ENCODE measurements around the gene EFHC1.

EFHC1 gene

DNA sequence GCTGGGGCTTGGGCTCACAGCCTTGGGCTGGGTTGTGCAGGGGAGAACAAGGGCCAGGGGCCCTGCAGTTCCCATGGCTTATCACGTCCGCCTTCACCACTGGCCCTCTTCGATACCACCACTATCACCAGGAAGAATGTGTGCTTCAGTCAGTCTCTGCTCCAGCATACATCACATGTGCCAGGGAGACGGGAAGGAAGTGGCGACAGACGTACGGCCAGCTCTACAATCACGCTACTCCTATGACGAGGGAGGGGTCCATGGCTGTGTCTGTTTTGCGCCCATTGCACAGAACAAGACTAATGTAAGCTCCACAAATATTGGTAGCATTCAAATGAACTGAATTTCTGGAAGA is 84.6 kb downstream of the EFHC1 start:
- peak in 2 of 3 experiments; percentile 60 to 78 for DNase-seq

DNA sequence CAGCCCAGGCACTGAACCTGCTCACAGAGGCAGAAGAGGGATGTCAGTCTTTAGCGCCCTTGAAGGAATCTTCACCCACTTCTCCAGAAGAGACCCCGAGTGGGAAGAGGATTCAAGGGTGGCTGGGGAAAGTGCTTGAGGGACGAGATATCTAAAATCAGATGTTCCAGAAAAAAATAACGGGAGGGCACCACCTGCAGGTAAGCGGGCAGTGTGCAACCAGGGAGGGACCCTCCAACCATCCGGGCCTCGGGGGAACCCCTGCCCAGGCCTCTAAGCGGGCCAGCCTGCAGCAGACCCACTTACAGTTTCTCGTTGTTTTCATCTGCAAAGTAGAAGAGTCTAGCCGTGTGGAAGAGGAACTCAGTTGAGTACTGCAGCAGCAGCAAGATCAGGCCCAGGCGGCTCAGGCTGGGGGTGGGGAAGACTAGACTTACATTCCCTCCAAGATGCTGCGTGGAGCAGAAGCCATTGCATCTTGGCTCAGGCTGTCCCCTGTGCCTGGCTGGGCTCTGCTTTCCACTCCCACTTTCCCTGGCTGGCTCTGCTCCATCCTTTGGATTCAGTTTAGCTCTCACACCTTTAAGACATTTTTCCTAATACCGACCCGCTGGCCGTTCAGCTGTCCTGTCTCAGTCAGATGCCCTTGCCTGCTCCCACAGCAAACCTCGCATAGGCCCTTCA is 85.7 kb downstream of the EFHC1 start:
- DNase-seq = no peak

DNA sequence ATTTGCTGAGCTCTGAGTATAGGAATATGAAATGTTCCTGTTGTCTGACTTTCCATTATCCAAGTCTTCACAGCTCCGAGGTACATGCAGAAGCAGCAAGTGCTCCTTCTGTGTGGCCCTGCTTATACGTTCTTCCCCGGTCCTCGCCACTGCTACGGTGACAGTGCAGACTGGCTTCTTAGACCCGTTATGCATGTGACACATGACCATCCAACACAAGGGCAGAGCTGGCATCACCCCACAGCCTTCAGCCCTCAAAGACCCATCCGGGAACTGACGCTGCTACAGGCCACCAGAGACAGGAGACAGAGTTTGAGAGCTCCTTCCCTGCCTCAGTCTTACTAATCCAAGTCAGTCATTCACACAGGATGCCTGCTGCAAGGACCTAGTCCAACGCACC is 86.3 kb downstream of the EFHC1 start:
- no peak for DNase-seq

DNA sequence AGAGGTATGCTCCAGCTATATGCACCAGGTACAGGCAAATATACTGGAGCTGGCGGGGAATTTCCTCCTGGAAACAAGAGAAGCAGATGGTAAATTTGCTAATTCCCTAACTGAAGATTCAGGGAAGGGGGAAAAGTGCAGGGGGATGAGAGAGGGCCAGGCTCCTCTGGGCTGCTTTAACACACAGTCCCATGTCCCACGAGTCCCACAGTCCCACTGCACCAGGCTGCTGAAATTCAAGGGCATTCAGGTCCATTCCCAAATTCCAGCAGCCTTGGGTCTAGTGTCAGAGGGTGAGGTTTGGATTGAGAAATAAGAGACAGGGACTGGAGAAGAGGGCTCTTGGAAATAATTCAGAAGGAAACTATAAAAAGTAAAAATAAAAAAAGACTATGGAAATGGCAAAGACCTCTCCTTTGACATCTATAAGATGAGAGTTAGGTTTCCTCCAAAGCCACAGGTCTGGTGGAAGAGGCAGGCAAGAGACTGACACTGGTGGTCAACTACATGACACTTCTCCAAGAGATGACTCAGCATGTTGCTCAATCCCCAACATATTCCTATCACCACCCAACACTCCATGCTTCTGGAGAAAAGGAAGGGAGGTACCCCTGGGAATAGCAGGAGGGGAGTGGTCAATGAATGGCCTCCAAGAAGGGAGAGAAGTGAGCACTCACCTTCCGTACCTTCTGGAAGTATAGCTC is 87.6 kb downstream of the EFHC1 start:
- DNase-seq = no peak

DNA sequence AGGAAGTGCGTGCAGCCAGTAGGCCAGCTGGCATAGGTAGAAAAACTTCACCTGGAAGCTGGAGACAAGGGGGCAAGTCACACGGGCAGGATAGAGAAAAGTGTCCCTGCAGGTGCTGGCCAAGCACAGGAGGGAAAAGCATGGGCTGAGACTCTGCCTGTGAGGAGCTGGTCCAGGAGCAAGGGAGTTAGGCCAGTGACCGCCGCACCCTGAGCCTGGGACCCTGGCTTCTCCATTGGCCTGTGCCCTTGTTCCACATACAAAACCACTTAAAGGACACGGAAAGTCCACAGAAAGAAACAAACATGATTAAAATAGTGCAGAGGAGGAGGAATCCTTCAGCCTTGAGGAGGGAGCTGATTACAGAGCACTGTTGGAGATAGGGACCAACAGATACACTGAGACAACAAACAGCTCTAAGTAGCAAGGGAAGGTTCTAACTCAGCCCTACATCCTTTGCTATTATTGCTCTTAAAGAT is 88.2 kb downstream of the EFHC1 start:
- no peak for DNase-seq

DNA sequence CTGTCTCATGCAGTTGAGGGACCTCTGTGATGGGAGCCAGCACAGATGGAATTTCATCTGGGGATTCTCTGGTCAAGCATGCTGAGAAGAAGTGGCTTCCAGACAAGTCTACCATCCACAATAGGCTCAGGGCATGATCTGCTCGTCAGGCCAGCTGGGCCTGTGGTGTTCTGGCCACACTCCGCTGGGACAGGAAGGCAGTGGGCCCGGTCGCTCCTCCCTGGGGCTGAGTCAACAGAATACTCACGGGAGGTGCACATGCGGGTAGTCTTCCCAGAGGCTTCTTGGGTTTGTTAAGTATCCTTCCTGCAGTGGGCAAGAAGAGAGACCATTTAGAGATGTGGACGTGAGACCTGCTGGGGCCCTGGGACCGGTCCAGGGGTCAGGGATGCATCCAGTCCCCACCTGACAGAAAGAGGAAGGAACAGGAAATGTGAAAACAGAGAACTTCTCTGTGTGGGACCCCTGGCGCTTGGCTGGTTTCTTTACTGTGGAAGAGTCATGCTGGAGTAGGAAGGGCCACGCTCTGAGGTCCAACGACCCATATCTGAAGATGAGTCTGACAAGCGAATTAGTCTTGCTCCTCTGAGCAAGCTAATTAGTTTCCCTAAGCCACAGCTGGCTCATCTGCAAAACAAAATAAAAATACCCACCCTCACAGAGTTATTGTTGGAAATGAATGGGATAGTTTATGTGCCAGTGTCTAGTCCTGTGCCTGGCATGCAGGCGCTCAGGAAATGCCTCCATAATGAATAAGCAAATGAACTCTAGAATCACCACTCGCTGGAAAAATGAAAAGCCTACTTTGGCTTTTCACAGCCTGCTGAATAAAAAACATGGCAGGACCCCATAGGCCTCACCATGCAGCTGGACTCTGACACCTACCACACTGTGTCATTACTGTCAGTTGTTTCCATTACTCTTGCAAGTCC is 89.4 kb downstream of the EFHC1 start:
- no peak for DNase-seq

DNA sequence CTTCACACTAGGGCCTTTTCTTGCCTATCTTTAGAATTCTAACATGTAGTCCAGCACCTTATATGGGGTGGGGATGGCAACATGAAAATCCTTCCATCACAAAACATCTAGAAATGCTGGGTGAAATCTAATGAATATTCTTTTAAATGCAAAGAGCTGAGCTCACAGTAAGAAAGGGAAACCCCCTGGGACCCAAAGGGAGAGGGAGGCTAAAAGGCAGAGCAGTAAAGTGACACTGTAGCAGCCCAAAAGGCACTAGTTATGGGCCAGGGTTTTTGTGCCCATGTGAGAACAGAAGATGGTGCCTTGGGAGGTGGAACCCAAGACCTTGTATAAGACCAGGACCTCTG is 90.0 kb downstream of the EFHC1 start:
- no peak for DNase-seq

DNA sequence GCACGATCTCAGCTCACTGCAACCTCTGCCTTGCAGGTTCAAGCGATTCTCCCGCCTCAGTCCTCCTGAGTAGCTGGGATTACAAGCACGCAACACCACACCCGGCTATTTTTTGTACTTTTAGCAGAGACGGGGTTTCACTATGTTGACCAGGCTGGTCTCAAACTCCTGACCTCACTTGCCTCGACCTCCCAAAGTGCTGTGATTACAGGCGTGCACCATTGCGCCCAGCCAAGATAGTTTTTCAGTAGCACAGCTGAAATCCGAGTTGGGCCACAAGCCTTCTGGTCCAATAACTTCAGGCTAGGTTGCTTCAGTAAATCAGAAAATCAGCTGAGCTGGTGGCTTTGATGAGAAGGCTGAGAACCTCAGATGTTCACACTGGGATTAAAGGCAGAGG is 91.0 kb downstream of the EFHC1 start:
- DNase-seq = no peak

DNA sequence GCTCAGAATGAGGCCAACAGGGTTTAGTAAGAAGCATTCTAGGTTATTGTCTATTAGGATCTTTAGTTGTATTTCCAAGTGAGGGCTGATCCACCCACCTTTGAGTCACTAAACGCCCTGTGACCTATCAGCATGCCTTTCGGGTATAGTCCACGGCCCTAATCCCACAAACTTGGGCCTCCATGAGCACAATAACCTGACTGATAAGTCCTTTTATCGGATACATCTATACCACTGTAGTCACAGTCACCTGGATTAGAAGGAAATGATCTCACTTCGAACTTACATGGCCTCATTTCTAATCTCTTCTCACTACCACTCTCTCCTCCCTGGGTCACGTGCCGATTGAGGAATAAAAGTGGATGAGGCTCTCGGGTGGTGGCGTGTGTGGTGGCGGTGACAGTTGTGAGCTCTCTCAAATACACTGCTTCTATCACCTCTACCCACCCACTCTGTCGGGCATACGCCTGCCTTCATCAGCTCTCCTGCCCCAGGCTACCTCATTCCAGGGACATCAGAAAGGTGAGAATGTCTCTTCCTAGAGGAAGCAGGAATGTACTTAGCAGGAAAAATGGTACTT is 91.5 kb downstream of the EFHC1 start:
- DNase-seq = no peak

DNA sequence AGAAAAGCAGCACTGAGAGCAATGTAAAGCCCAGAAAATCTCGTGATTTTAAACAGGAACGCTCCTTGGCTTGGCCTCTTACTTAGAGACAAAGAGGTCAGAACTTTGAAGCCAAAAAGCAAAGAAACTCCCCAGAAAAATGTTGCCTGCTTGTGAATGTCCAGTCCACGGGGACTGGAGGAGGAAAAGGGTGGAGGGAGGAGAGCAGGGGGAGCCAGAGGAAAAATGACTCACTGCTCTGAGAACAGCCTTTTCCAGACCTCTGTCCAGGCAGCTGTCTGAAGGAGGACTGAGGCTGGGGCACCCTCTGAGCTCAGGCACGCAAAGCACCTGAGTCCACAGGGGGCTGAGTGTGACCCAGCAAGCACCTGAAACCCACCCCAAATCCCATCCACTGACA is 92.1 kb downstream of the EFHC1 start:
- no peak for DNase-seq

DNA sequence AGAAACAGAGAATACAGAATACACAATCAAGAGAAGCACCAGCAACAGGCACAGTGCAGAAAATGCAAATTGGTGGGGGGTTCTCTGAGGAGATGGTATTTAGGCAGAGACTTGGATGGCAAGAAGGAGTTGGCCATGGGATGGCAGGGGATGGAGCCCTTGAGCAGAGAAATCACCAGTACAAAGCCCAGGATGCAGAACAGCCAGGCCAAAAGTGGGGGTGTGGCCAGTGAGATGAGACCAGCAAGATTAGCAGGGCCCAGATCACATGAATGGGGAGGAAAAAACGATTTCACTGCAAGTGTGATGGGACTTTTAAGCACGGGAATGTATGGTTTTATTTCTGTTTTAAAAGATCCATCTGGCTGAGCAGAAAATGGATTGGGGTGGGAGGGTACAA is 93.3 kb downstream of the EFHC1 start:
- no peak for DNase-seq

DNA sequence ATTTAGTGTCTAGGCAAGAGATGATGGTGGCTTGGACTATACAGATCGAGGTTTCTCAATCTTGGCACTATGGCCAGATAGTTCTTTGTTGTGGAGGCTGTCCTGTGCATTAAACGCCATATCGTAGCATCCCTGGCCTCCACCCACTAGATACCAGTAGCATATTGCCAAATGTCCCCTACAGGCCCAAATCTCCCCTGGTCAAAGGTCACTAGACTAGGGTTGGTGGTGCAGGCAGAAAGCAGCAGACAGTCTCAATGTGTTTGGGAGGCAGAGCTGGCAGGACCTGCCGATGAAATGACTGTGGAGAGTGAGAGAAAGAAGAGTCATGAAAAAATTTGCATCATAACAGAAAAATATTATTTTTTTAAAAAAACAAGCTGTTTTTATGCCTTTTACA is 93.8 kb downstream of the EFHC1 start:
- DNase-seq = no peak

DNA sequence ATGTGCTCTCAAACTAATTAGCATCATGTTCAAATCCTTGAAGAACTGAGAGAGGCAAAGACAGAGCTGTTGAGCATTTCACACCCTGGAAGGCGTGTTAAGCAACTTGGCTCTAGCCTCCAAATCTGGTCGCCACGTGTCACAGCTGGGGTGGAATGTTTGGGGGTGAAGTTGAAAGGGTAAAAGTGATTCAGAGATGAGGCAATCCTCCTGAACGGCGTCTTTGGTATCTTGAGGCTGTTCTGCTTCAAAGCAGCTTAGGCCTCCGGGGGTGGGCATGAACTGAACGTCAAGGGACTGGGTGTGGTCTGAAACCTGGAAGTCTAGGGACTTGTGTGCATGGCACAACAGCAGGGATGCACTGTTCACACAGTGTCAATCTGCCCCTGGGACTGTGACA is 94.4 kb downstream of the EFHC1 start:
- no peak for DNase-seq

DNA sequence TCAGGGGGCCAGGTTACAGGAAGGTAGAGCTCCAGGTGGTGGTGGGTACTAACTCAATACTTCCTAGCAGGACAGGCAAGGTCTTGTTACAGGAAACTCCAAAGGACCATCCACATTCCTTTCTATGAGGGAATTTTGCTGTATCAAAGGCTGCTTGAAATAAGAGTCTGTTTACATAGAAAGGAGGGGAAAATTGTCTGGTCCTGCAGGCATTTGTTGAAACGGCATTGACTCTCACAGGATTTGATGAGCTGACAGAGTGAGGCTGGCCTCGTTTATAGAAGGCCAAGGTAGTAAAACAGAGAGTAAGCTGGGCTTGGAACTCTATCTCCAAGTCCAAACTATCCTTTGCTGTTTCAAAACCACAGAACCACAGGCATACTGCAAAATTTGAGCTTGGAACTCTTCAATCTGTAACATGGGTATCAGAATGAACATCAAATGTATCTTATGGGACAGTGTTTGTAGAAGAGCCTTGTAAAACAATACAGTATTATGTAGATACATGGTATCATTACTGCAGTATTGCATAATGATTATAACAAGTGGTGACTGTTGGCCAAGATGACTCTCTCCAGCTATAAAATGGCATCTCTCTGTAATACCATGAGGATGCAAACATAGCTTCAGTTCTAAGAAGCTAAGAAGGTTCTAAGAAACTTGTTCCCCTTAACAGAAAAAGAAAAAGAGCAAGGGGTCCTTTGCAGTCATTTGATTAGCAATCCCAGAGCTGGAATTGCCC is 95.2 kb downstream of the EFHC1 start:
- no peak for DNase-seq

DNA sequence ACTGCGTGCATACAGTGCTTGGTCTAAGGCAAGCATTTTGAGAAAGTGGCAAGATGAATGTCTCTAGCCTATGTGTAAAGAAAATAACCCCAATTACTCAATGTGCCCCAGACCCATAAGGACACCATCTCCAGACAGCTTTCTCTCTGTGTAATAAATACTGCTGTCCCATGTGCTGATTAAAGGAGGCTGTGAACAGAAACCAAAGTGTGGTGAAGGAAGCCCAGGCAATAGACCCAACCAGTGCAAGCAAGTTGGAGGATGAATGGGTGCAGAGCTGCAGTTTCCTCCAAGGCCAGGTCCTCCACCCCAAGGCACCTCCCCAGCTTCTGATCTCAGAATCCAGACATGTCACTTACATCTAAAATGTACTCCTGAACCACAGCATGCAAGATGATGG is 96.1 kb downstream of the EFHC1 start:
- no peak for DNase-seq

DNA sequence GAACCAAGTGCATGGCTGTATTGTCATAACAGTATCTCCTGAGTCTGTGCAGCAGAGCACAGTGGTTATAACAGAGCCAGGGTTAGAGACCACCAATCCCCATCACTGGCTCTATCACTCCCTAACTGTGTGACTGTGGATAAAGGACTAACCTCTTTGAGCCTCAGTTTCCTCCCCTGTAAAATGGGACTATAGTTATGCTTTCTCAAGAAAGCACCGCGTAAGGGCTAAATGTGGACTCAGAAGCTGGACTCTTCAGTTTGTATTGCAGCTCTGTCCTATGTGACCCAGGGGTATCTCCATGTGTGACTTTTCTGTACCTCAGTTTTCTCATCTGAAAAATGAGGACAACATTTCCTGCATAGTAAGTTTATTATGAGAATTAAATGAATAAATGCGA is 96.8 kb downstream of the EFHC1 start:
- no peak for DNase-seq

DNA sequence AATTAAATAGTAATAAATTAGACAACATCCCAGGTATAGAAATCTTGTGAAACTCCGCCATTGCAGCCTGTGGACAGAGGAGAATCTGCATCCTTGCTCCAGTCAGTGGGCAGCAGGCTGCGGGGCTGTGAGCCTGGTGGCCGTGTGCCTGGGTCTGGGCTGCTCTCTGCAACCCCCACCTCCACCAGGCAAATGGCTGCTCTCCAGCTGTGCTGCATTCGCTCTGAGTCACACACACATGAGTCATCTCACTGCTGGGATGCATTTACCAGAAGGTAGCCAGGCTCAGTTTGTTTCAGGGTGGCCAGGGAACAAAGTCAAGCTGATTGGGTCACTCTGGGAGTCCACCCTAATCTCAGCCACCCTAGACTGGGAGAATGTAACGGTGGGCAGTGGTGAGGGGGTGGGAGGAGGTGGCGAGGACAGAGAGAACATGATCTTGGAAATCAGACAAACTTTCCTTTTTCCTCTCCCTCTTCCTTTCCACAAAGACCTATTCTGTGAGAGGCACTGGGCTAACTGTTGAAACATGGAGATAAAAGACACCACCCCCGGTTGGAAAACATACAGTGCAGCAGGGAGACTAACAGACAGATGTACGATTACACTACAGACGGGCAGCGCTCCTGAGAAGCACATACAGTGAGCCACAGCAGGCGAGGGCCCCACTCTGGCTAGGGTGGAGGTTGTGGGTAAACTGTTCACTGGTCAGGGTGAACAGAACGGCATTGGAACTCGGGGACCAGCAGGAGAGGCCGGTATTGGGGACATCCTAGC is 97.5 kb downstream of the EFHC1 start:
- DNase-seq = peak in 1 of 3 experiments; percentile 62

DNA sequence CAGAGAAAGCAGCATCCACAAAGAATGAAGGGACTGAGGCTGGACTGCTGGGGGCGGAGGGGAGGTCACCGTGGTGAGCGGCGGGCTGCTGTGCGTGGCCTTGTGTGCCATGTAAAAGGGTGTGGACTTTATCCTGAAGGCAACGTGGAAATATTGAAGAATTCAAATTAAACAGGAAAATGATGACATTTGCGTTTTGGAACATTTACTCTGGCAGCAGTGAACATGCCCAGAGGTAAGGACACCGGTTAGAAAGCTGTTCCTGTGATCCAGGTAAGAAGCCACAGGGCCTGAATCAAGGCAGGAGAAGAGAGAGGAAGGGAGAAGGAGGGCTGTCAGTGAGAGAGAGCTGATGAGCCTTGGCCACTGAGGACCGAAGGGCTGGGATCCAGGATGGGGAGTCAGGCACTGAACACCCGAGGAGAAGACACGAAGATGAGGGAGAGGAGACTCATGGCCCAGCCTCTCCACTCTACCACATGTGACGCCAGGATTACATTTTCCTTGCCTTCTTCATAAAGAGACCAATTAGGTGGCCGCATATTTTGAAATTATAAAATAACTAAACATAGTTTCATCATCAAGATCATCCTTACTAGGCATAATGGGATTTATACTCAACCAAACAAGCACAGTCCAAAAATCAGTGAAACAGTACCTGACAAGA is 98.3 kb downstream of the EFHC1 start:
- no peak for DNase-seq

DNA sequence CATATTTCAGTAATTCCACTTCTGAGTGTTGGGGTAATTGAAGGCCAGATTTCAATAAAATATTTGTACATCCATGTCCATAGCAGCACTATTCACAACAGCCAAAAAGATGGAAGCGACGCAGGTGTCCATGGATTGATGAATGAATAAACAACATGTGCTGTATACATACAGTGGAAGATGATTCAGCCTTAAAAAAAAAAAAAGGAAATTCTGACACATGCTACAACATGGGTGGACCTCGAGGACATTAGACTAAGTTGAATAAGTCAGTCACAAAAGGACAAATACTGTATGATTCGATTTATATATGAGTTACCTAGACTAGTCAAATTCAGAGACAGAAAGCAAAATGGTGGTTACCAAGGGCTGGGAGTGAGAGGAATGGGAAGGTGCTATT is 99.5 kb downstream of the EFHC1 start:
- no peak for DNase-seq

DNA sequence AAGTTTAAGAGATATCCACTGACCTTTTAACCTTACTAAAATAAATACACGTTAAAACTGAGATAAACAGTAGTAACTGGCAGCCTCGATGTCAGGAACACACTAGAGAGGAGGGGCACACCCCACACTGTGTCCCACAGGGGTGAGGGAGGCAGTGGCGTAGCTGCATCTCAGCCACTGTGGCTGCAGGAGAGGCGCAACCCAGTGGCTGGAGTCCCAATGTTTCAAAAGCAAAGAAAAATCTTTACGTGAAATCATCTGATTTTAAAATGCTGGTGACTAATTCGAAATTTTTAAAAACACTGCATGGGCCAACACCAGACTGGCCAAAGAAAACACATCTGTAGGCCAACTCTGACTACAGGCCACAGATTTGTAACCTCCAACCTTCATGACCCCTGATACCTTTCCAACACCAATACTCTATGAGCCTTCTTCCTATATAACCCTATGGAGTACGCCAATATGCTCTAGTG is 102.0 kb downstream of the EFHC1 start:
- DNase-seq = no peak

DNA sequence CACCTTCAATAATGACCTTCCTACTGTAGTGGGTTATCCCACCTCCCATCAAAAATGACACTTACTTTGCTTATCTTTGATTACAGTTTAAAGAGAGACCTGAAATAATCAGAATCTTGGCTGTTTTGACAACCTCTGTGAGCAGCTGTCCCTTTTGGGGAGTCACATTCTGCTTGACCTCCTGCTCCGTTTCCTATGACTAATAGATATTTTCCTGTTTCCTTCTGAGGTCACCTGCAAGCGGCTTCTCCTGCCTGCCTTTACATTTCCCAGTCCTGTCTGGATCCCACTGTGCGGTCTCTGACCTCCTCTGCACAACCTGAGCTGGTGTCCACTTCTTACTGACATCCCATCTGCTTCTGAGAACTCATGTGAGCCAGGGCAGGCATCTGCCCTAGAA is 102.5 kb downstream of the EFHC1 start:
- DNase-seq = no peak

Data from NCI-H1417 (cell line).